ENCODE results near the gene VEGFD.

The VEGFD gene

GRCh38 chrX:15384304-15384703, at the start of gene VEGFD:
TSS of gene VEGFD (minus strand) at chrX:15384413. CDS start at chrX:15383946, 467 bp downstream.
- Mint-ChIP-seq H3K36me3 (no peaks in the 10 kb centered on the region), H3K9me3 (no peaks in the 10 kb centered on the region), H3K4me3 (no peak within 1 kb of the TSS), H3K27ac (no peak within 1 kb of the TSS), H3K4me1 (no peaks in the 10 kb centered on the region)
- no peak for ATAC-seq
- no peak for DNase-seq (ENCODE audit: low spot score in 2 of 2)

DNA sequence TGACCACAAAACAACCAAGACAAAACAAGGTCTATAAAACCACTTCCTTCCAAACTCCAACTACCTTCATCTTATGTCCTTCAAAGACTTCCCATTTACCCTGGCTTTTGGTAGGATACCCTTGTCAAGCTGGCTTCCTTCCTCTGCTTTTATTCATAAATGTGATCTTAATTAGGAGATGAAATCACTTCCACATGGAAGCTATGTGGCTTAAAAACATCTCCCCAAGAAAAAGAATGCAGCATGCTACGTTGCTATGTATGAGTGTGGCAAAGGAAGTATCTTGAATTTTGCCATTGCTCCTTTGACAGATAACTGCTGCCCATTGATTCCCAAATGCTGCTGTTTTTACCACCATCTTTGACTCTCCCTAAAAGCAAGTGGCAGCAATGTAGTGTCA, 46.4 kb upstream of the VEGFD start:
- H3K36me3 Mint-ChIP-seq: no peaks in the 10 kb centered on the region
- no peak overlapping the region for H3K27ac Mint-ChIP-seq
- H3K4me1 Mint-ChIP-seq: no peaks in the 10 kb centered on the region
- no peaks in the 10 kb centered on the region for H3K9me3 Mint-ChIP-seq
- DNase-seq (ENCODE audit: low spot score in 2 of 2) (no peak), ATAC-seq (no peak)
- H3K4me3 Mint-ChIP-seq: no peak overlapping the region

GRCh38 chrX:15430076-15430475, 45.9 kb upstream of the VEGFD start:
- H3K4me1 Mint-ChIP-seq: no peaks in the 10 kb centered on the region
- H3K27ac Mint-ChIP-seq: no peak overlapping the region
- no peak for ATAC-seq
- no peak for DNase-seq (ENCODE audit: low spot score in 2 of 2)
- H3K36me3 Mint-ChIP-seq: no peaks in the 10 kb centered on the region
- no peaks in the 10 kb centered on the region for H3K9me3 Mint-ChIP-seq
- H3K4me3 Mint-ChIP-seq: no peak overlapping the region

DNA sequence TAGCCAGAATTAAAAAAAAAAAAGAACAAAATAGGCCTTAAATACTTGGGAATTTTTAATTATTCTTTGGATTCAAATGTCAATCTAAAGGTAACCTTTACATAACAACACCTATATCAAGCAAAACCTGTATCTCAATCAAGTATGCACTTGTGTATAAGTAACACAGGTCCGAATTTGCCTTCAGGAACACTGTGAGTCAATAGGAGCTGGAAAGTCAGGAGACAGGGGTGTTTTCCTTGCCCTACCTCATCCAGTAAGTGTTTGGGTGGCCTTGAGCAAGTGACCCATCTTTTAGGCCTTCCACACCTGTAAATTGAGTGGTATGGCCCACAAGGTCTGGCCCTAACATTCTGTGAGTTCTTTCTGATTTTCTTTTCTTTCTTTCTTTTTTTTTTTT, 40.8 kb upstream of the VEGFD start:
- ATAC-seq: no peak
- Mint-ChIP-seq H3K36me3 (no peaks in the 10 kb centered on the region), H3K4me3 (no peak overlapping the region), H3K4me1 (no peaks in the 10 kb centered on the region), H3K27ac (no peak overlapping the region), H3K9me3 (no peaks in the 10 kb centered on the region)
- no peak for DNase-seq (ENCODE audit: low spot score in 2 of 2)

- Mint-ChIP-seq H3K4me1 (no peaks in the 10 kb centered on the region), H3K36me3 (no peaks in the 10 kb centered on the region), H3K27ac (no peak overlapping the region), H3K9me3 (peaks cover 2% of the 10 kb centered on the region), H3K4me3 (no peak overlapping the region)
- DNase-seq (ENCODE audit: low spot score in 2 of 2) (no peak), ATAC-seq (no peak)
Measured at GRCh38 chrX:15418707-15419181, 34.5 kb upstream of the VEGFD start.

DNA sequence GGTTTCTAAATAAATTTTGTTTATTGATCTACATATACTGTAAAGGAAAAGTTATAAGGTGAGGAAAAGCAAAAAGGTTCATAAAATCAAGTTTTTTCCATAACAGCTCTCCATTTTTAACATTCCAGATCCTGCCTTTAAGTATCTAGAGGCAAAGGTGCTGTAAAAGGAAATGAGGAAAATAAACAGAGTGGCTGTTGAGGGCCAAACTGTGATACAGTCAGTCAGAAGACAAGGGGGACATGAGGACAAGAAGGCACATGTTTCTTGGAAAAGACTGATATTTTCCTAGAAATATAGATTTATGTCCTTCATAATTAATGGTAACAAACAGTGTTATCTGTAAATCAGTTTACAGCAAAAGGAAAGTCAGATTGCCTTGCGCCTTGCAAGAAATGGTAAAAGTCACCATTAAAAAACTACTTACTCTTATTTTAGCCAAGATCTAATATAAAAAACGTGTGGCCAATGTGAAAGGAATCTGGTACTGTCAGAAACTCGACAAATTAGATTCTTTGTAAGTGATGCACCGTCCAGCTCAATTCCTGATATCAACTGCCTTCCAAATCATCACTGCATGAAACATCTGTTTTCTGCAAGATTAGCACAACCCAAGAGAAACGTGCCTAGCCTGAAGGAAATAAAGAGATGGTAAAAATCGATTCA, 34.0 kb upstream of the VEGFD start:
- H3K27ac Mint-ChIP-seq: no peak overlapping the region
- H3K4me3 Mint-ChIP-seq: no peak overlapping the region
- no peaks in the 10 kb centered on the region for H3K4me1 Mint-ChIP-seq
- H3K9me3 Mint-ChIP-seq: peaks cover 2% of the 10 kb centered on the region
- DNase-seq (ENCODE audit: low spot score in 2 of 2) (no peak), ATAC-seq (no peak)
- no peaks in the 10 kb centered on the region for H3K36me3 Mint-ChIP-seq

- no peaks in the 10 kb centered on the region for H3K36me3 Mint-ChIP-seq
- no peak overlapping the region for H3K4me3 Mint-ChIP-seq
- DNase-seq (ENCODE audit: low spot score in 2 of 2) (no peak), ATAC-seq (peak; percentile 36)
- no peaks in the 10 kb centered on the region for H3K4me1 Mint-ChIP-seq
- H3K9me3 Mint-ChIP-seq: peaks cover 2% of the 10 kb centered on the region
- H3K27ac Mint-ChIP-seq: no peak overlapping the region
Measured at GRCh38 chrX:15416133-15416993, 32.1 kb upstream of the VEGFD start.

- Mint-ChIP-seq H3K27ac (no peak overlapping the region), H3K36me3 (no peaks in the 10 kb centered on the region), H3K4me3 (no peak overlapping the region), H3K4me1 (no peaks in the 10 kb centered on the region), H3K9me3 (peaks cover 2% of the 10 kb centered on the region)
- ATAC-seq (no peak), DNase-seq (ENCODE audit: low spot score in 2 of 2) (no peak)
Measured at GRCh38 chrX:15413101-15413500, 28.9 kb upstream of the VEGFD start.

DNA sequence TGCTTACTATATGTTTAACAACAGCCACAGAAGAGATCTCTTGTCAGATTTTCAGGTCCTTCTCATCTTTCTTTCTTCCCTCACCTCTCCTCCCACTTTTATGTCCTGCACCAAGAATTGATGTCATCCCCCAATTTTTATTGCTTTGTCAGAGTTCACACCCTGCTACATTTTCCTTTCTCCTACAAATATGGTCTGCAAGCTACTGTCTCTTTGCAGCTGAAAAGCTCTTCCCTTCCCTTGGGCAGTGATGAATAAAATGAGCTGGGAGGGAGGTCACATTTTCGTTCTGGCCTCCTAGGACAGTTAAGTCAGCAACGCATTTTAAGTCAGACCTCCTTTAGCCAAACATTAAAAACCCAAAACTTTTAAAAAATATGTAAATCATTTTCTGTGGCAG, 26.7 kb upstream of the VEGFD start:
- no peak overlapping the region for H3K27ac Mint-ChIP-seq
- H3K4me1 Mint-ChIP-seq: no peaks in the 10 kb centered on the region
- H3K4me3 Mint-ChIP-seq: no peak overlapping the region
- no peaks in the 10 kb centered on the region for H3K9me3 Mint-ChIP-seq
- ATAC-seq (no peak), DNase-seq (ENCODE audit: low spot score in 2 of 2) (no peak)
- H3K36me3 Mint-ChIP-seq: no peaks in the 10 kb centered on the region

DNA sequence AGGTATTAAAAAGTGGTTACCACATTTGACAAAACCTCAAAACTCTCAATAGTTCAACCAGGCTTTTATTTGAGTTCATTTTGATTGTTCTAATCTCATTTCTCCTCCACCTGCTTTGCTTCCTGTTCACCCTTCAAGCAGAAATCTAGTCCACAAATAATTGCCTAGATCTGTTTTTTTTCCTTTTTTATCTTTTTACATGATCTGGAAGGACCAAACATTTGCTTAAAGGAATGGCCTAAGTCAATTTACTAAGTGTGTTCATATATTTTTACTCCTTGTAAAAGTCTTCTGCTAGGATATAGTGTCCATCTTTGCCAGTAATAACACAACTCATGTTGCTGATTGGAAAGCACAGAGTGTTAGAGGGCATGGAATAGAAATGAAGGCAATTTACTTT, 26.2 kb upstream of the VEGFD start:
- Mint-ChIP-seq H3K27ac (no peak overlapping the region), H3K4me3 (no peak overlapping the region)

GRCh38 chrX:15405846-15406245, 21.6 kb upstream of the VEGFD start:
- H3K4me3 Mint-ChIP-seq: no peak overlapping the region
- H3K9me3 Mint-ChIP-seq: no peaks in the 10 kb centered on the region
- no peaks in the 10 kb centered on the region for H3K36me3 Mint-ChIP-seq
- ATAC-seq (no peak), DNase-seq (ENCODE audit: low spot score in 2 of 2) (no peak)
- no peak overlapping the region for H3K27ac Mint-ChIP-seq
- no peaks in the 10 kb centered on the region for H3K4me1 Mint-ChIP-seq

More for the DNA sequence above, 26.2 kb upstream of the VEGFD start:
- Mint-ChIP-seq H3K9me3 (no peaks in the 10 kb centered on the region), H3K36me3 (no peaks in the 10 kb centered on the region), H3K4me1 (no peaks in the 10 kb centered on the region)
- ATAC-seq: no peak
- no peak for DNase-seq (ENCODE audit: low spot score in 2 of 2)

- H3K4me1 Mint-ChIP-seq: no peaks in the 10 kb centered on the region
- no peaks in the 10 kb centered on the region for H3K36me3 Mint-ChIP-seq
- no peaks in the 10 kb centered on the region for H3K9me3 Mint-ChIP-seq
- ATAC-seq (no peak), DNase-seq (ENCODE audit: low spot score in 2 of 2) (no peak)
- no peak overlapping the region for H3K4me3 Mint-ChIP-seq
- no peak overlapping the region for H3K27ac Mint-ChIP-seq
Measured at GRCh38 chrX:15404401-15405096, 20.3 kb upstream of the VEGFD start.

DNA sequence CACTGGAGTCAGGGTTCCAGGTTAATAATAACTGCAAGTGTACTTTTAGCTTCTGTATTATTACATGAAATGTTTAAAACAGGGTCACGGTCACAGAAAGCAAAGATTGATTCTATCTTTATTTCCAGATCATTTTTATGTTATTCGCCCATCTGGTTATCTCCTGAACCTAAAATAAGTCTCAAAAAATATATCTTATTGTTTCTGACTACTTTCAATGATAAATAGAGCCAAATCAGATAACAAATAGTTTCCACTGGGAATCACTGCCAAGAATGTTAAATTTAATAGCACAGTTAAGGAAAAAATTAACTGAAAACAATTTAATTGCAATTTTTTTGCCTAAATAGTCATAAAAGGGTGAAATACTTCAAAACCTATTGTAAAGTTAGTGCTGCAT, 17.2 kb upstream of the VEGFD start:
- H3K9me3 Mint-ChIP-seq: no peaks in the 10 kb centered on the region
- no peak overlapping the region for H3K4me3 Mint-ChIP-seq
- DNase-seq (ENCODE audit: low spot score in 2 of 2) (no peak), ATAC-seq (no peak)
- H3K36me3 Mint-ChIP-seq: no peaks in the 10 kb centered on the region
- no peaks in the 10 kb centered on the region for H3K4me1 Mint-ChIP-seq
- H3K27ac Mint-ChIP-seq: no peak overlapping the region

DNA sequence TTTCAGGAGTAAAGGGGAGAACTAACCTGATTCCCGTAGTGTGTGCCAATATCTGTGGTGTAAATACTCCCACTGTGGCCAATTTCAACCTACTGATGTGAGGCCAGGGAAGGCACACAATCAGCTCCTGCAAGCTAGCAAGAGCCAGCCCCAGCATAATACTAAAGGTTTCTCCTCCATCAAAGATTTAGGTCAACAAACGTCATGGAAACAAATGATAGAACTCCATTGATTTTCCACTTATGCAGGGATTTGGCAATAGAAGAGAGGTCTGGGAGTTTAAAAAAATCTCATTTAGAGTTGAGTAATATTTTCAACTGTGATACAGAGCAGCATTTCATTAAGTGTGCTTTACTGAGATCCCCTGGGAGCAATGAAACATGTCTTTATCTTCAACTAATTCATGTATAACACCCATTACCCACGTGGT, 15.8 kb upstream of the VEGFD start:
- no peaks in the 10 kb centered on the region for H3K36me3 Mint-ChIP-seq
- no peaks in the 10 kb centered on the region for H3K4me1 Mint-ChIP-seq
- H3K9me3 Mint-ChIP-seq: no peaks in the 10 kb centered on the region
- DNase-seq (ENCODE audit: low spot score in 2 of 2): no peak
- H3K27ac Mint-ChIP-seq: no peak overlapping the region
- no peak overlapping the region for H3K4me3 Mint-ChIP-seq
- ATAC-seq: no peak

DNA sequence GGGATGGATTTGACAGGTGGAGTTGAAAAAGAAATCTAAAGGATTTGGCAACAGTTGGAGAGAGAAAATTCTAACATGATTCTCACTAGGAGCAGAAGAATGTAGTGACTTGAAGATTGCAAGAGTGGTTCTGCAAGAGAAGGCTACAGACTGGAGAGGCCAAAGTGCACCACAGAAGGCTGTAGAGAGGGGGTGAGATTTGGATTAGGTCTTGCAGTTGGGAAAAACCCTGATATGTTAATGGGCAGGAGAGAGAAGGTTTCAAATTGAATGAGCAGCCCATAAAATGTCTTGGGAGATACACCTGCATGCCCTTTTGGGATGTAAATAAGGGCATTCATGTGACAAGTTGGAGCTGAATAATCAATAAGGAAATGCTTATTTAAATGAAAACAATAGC, 14.7 kb upstream of the VEGFD start:
- Mint-ChIP-seq H3K4me3 (no peak overlapping the region), H3K9me3 (no peaks in the 10 kb centered on the region), H3K36me3 (no peaks in the 10 kb centered on the region), H3K27ac (no peak overlapping the region), H3K4me1 (no peaks in the 10 kb centered on the region)
- DNase-seq (ENCODE audit: low spot score in 2 of 2) (no peak), ATAC-seq (no peak)
